Body of pancreas (tissue), 4 donors: ENCODE data around the gene USB1.

Experiments
- POLR2A ChIP-seq, 3 donors: fragments of 450-650 bp; IDR thresholded peaks; one replicate each; pipeline ENCODE4 v1.6.1; 2016; ENCODE audit warnings: antibody characterized with exemption in 3 of 3, mild to moderate bottlenecking in 2 of 3
- TF ChIP-seq, protein P1 (sequence below), 7 experiments: fragments of 450-650 bp in 4 of 7; fragments of 200-600 bp in 3 of 7; sonication (generic) in 3 of 7; IDR thresholded peaks; one replicate each; pipeline ENCODE4 v1.5.1; 2016 to 2019; ENCODE audit warnings: antibody characterized with exemption in 7 of 7

DNA sequence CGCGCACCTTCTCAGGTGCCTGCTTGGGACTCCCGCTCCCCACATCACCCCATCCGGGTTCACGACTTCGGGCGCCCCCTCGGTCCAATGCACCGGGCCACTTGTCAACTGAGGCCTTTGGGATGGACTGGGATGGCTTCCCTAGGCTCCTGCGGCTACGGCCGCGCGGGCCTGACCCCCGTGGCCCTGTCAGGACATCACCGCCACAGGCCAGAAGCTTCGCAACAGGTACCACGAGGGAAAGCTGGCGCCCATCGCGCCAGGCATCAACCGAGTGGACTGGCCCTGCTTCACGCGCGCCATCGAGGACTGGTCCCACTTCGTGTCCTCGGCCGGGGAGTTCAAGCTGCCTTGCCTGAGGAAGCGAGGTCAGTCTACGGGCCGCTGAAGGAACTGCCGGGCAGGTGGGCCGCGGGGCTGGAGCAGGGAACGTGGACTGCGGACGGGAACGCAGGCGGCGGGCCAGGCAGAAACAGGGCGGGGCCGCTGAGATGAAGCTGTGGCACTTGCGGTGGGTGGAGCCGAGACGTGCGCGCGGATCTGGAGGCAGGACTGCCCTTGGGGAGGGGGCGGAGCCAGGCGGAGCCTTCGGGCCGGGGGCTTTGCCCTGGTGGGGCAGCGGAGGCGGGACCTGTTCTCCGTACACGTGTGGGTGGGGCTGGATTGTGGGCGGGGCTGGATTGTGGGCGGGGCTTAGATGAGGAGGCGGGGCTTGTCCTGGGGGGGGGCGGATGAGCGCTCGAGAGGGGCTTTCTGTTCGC lies 16.6 kb upstream of the USB1 start:
- TF ChIP-seq, protein P1, sequence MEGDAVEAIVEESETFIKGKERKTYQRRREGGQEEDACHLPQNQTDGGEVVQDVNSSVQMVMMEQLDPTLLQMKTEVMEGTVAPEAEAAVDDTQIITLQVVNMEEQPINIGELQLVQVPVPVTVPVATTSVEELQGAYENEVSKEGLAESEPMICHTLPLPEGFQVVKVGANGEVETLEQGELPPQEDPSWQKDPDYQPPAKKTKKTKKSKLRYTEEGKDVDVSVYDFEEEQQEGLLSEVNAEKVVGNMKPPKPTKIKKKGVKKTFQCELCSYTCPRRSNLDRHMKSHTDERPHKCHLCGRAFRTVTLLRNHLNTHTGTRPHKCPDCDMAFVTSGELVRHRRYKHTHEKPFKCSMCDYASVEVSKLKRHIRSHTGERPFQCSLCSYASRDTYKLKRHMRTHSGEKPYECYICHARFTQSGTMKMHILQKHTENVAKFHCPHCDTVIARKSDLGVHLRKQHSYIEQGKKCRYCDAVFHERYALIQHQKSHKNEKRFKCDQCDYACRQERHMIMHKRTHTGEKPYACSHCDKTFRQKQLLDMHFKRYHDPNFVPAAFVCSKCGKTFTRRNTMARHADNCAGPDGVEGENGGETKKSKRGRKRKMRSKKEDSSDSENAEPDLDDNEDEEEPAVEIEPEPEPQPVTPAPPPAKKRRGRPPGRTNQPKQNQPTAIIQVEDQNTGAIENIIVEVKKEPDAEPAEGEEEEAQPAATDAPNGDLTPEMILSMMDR (IDR thresholded peaks at IDR 0.05) = no peak
- no peak for TF ChIP-seq POLR2A (IDR thresholded peaks at IDR 0.05)
